ENCODE results near the gene ZNF493. TPM values are rescaled to one million over a fixed set of nuclear protein-coding genes. Genes with fewer than 3 reads are reported as not detected.

Gene ZNF493
- total RNA-seq, 3 donors from 2014 or later (not counting 1 experiment from before 2014, with no cell fraction given), result 48.1 to 57.0 (median 50.4) TPM

DNA sequence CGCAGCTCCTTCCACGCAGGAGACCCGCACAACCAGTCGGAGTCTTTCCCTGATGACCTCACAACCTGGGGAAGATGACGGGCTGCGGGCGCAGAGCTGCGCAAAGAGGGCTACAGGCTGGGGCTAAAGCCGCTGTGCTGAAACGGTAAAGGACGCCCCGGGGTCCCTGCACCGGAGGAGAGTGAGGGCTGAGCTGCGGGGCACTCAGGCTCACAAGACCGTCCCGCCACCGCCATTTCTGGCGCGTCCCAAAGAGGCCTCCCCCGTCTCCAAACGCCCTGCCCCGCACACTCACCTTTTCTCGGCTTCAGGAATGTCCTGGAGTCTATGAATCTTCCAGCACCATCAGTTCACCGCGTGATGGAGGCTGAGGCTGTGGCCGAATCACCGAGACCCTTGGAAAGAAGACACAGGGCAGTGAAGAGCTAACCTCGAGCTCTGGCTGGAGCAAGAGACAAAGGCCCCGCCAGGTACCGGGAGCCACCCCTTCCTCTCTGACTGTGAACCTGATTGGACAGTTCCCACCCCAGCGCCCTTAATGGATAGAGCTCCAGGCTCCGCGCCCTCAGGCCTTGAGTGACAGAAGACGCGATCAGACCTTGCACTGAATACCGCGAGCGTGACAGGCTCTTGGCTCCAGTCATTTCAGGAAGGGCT, 66.6 kb downstream of the ZNF493 start:
- DNase-seq, result peak in 1 of 2 donors; percentile 57
- peaks cover 7% of the 10 kb centered on the region in 2 donors for H3K4me1 Mint-ChIP-seq
- 4% methylated on average over 38 of the region's 38 CpGs for WGBS (ENCODE audit: insufficient coverage)
- no peaks in the 10 kb centered on the region for H3K36me3 ChIP-seq (ENCODE audit: control insufficient read depth, insufficient read depth, low read length)
- TF ChIP-seq, protein P1, sequence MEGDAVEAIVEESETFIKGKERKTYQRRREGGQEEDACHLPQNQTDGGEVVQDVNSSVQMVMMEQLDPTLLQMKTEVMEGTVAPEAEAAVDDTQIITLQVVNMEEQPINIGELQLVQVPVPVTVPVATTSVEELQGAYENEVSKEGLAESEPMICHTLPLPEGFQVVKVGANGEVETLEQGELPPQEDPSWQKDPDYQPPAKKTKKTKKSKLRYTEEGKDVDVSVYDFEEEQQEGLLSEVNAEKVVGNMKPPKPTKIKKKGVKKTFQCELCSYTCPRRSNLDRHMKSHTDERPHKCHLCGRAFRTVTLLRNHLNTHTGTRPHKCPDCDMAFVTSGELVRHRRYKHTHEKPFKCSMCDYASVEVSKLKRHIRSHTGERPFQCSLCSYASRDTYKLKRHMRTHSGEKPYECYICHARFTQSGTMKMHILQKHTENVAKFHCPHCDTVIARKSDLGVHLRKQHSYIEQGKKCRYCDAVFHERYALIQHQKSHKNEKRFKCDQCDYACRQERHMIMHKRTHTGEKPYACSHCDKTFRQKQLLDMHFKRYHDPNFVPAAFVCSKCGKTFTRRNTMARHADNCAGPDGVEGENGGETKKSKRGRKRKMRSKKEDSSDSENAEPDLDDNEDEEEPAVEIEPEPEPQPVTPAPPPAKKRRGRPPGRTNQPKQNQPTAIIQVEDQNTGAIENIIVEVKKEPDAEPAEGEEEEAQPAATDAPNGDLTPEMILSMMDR (IDR thresholded peaks at IDR 0.05), result no peak
- H3K27me3 ChIP-seq (ENCODE audit: control insufficient read depth, insufficient read depth, low read length), result no peaks in the 10 kb centered on the region
- no peak overlapping the region for H3K27ac ChIP-seq (ENCODE audit: low read length)
- H3K9me3 Mint-ChIP-seq, result peaks cover 0 to 8% of the 10 kb centered on the region in 2 donors
- H3K27ac Mint-ChIP-seq, result peak overlapping the region in 1 of 2 donors; percentile 78
- H3K4me3 Mint-ChIP-seq, result peak overlapping the region; percentile 90
- ATAC-seq, result peak; percentile 78 to 96 (median 96)
- H3K9me3 ChIP-seq (ENCODE audit: control insufficient read depth, insufficient read depth, low read length), result peaks cover 11% of the 10 kb centered on the region
- no peaks in the 10 kb centered on the region for H3K27me3 Mint-ChIP-seq (ENCODE audit: low read depth in 2 of 2)
- no peaks in the 10 kb centered on the region for H3K36me3 Mint-ChIP-seq
- H3K4me1 ChIP-seq (ENCODE audit: control insufficient read depth, insufficient read depth, low read length), result peaks cover 10% of the 10 kb centered on the region
- H3K4me3 ChIP-seq (ENCODE audit: low read length), result peak overlapping the region; percentile 33
- intact Hi-C loops (cut with micrococcal nuclease), result no loop called here

DNA sequence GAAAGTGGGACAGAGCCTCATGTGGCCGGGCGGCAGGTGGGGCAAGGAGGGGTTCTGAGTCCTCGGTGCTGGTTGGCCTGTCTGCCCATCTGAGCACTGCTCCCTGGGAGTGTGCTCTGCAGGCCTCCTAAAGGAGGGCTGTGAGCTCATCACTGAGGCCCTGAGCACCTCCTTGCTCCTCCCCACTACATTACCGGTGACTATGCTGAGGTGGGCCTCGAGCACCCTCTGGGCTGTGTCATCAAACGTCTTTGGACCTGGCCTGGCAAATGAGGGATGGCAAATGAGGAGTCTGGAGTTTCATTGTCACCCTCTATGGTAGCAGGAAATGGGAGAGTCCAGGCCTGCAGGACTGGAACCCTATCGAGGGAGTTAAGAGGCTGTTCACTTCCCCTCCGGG, 69.7 kb downstream of the ZNF493 start:
- Mint-ChIP-seq H3K9me3 (peaks cover 0 to 4% of the 10 kb centered on the region in 2 donors), H3K36me3 (no peaks in the 10 kb centered on the region), H3K27ac (no peak overlapping the region), H3K4me1 (peaks cover 7% of the 10 kb centered on the region in 2 donors), H3K27me3 (ENCODE audit: low read depth in 2 of 2) (no peaks in the 10 kb centered on the region), H3K4me3 (no peak overlapping the region)
- Histone ChIP-seq H3K4me3 (ENCODE audit: low read length) (no peak overlapping the region), H3K36me3 (ENCODE audit: control insufficient read depth, insufficient read depth, low read length) (no peaks in the 10 kb centered on the region), H3K27ac (ENCODE audit: low read length) (no peak overlapping the region), H3K4me1 (ENCODE audit: control insufficient read depth, insufficient read depth, low read length) (peaks cover 10% of the 10 kb centered on the region), H3K27me3 (ENCODE audit: control insufficient read depth, insufficient read depth, low read length) (no peaks in the 10 kb centered on the region), H3K9me3 (ENCODE audit: control insufficient read depth, insufficient read depth, low read length) (no peaks in the 10 kb centered on the region)
- intact Hi-C loops (cut with micrococcal nuclease), result no loop called here
- DNase-seq (no peak), ATAC-seq (no peak)
- TF ChIP-seq, protein P1 (IDR thresholded peaks at IDR 0.05), result no peak
- 91% methylated on average over 8 of the region's 8 CpGs for WGBS (ENCODE audit: insufficient coverage)

DNA sequence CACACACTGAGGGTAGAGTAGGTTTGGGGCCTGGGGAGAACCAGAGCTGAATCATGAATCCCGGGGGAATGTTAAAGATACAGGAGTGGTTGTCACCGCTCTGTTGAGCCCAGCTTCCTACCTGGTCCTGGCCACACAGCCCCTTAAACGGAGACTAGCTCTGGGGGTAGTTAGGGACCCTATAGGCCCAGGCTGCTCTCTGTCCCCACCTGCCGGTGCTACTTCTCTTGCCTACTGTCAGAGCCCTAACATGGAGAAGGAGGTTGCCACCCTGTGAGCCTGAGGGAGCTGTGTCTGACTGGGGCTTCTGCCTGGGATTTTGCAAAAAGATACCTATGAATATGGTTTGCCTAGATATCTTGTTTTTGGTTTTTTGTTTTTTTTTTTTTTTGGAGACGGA, 71.9 kb downstream of the ZNF493 start:
- DNase-seq, result no peak
- WGBS (ENCODE audit: insufficient coverage), result 84% methylated on average over 5 of the region's 5 CpGs
- TF ChIP-seq, protein P1 (IDR thresholded peaks at IDR 0.05), result no peak
- H3K27ac Mint-ChIP-seq, result no peak overlapping the region
- intact Hi-C loops (cut with micrococcal nuclease), result no loop called here
- H3K9me3 Mint-ChIP-seq, result no peaks in the 10 kb centered on the region
- Histone ChIP-seq H3K27ac (ENCODE audit: low read length) (no peak overlapping the region), H3K4me3 (ENCODE audit: low read length) (no peak overlapping the region), H3K9me3 (ENCODE audit: control insufficient read depth, insufficient read depth, low read length) (no peaks in the 10 kb centered on the region), H3K27me3 (ENCODE audit: control insufficient read depth, insufficient read depth, low read length) (no peaks in the 10 kb centered on the region), H3K4me1 (ENCODE audit: control insufficient read depth, insufficient read depth, low read length) (peaks cover 2% of the 10 kb centered on the region), H3K36me3 (ENCODE audit: control insufficient read depth, insufficient read depth, low read length) (no peaks in the 10 kb centered on the region)
- H3K4me1 Mint-ChIP-seq, result peaks cover 1 to 2% of the 10 kb centered on the region in 2 donors
- no peaks in the 10 kb centered on the region for H3K36me3 Mint-ChIP-seq
- no peaks in the 10 kb centered on the region for H3K27me3 Mint-ChIP-seq (ENCODE audit: low read depth in 2 of 2)
- H3K4me3 Mint-ChIP-seq, result no peak overlapping the region
- no peak for ATAC-seq

DNA sequence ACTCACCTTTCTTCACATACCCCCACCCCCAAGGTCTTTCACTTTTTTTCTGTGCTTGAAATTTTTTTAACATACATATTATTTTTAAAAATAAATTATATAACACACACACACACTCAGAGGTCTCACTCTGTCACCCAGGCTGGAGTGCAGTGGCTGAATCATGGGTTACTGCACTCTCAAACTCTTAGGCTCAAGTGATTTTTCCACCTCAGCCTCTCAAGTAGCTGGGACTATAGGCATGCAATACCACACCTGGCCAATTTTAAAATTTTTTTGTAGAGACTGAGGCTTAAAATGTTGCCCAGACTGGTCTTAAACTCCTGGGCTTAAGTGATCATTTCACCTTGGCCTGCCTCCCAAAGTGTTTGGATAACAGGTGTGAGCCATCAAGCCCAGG, 75.6 kb downstream of the ZNF493 start:
- DNase-seq, result no peak
- Histone ChIP-seq H3K27ac (ENCODE audit: low read length) (no peak overlapping the region), H3K36me3 (ENCODE audit: control insufficient read depth, insufficient read depth, low read length) (no peaks in the 10 kb centered on the region), H3K9me3 (ENCODE audit: control insufficient read depth, insufficient read depth, low read length) (no peaks in the 10 kb centered on the region), H3K4me3 (ENCODE audit: low read length) (no peak overlapping the region), H3K27me3 (ENCODE audit: control insufficient read depth, insufficient read depth, low read length) (no peaks in the 10 kb centered on the region), H3K4me1 (ENCODE audit: control insufficient read depth, insufficient read depth, low read length) (peaks cover 14% of the 10 kb centered on the region)
- TF ChIP-seq, protein P1 (IDR thresholded peaks at IDR 0.05), result no peak
- Mint-ChIP-seq H3K36me3 (no peaks in the 10 kb centered on the region), H3K9me3 (no peaks in the 10 kb centered on the region), H3K4me3 (no peak overlapping the region), H3K27me3 (ENCODE audit: low read depth in 2 of 2) (no peaks in the 10 kb centered on the region), H3K27ac (no peak overlapping the region), H3K4me1 (peaks cover 7 to 8% of the 10 kb centered on the region in 2 donors)
- intact Hi-C loops (cut with micrococcal nuclease), result no loop called here
- no peak for ATAC-seq

All from natural killer cell (primary cell).